Muscle layer of duodenum (tissue), 2 donors: ENCODE measurements around the gene RARA.

ENCODE experiments used
- H3K27ac ChIP-seq: one replicate; pipeline ENCODE4 v1.7.0; 2013; ENCODE audit warnings: mild to moderate bottlenecking, low read length
- H3K27me3 ChIP-seq: one replicate; pipeline ENCODE4 v1.7.0; 2013; ENCODE audit warnings: low read depth, mild to moderate bottlenecking, control low read depth, low read length
- H3K36me3 ChIP-seq, 2 donors: one replicate each; pipeline ENCODE4 v1.7.0; 2013; ENCODE audit warnings: low read length in 2 of 2, control low read depth in 1 of 2, mild to moderate bottlenecking in 1 of 2; ENCODE audit not compliant: insufficient read depth in 2 of 2, control insufficient read depth in 1 of 2
- H3K4me1 ChIP-seq, 2 donors: one replicate each; pipeline ENCODE4 v1.7.0; 2013; ENCODE audit warnings: low read length in 2 of 2, mild to moderate bottlenecking in 2 of 2, control low read depth in 1 of 2, moderate library complexity in 1 of 2; ENCODE audit not compliant: insufficient read depth in 2 of 2, control insufficient read depth in 1 of 2
- H3K4me3 ChIP-seq, 2 donors: one replicate each; pipeline ENCODE4 v1.7.0; 2013; ENCODE audit warnings: low read length in 2 of 2, low read depth in 1 of 2, mild to moderate bottlenecking in 1 of 2
- H3K9me3 ChIP-seq, 2 donors: one replicate each; pipeline ENCODE4 v1.7.0; 2013; ENCODE audit warnings: low read length in 2 of 2, control low read depth in 1 of 2, mild to moderate bottlenecking in 1 of 2; ENCODE audit not compliant: control insufficient read depth in 1 of 2
- donor health status: healthy.

RARA gene

GRCh38 chr17:40284085-40284713 lies 24.8 kb upstream of the RARA start:
- Histone ChIP-seq H3K4me3 (no peak overlapping the region), H3K4me1 (peaks cover 0 to 10% of the 10 kb centered on the region in 2 donors), H3K27me3 (no peaks in the 10 kb centered on the region), H3K9me3 (no peaks in the 10 kb centered on the region), H3K36me3 (peaks cover 22 to 36% of the 10 kb centered on the region in 2 donors), H3K27ac (peak overlapping the region; percentile 34)

- Histone ChIP-seq H3K9me3 (no peaks in the 10 kb centered on the region), H3K4me3 (no peak overlapping the region), H3K36me3 (peaks cover 3 to 16% of the 10 kb centered on the region in 2 donors), H3K27ac (no peak overlapping the region), H3K27me3 (no peaks in the 10 kb centered on the region), H3K4me1 (peaks cover 0 to 10% of the 10 kb centered on the region in 2 donors)
Observed at GRCh38 chr17:40286473-40286872, 22.5 kb upstream of the RARA start.

DNA sequence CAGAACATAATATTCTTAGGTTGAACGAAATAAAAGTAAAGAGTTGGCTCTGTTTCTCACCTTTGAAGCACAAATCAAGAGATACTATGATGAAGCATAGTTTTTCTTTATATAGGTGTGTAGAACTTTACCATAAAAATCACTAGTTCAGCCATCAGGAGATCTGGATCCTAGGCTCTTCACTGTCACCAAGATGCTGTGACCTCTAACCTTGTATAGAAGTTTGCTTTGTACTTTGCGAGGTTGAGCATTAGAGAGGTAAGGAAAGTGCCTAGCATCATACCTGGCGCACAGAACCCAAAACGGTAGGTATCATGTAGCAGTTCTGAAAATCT lies 21.9 kb upstream of the RARA start:
- H3K27ac ChIP-seq = no peak overlapping the region
- H3K9me3 ChIP-seq = no peaks in the 10 kb centered on the region
- H3K27me3 ChIP-seq = no peaks in the 10 kb centered on the region
- peaks cover 0 to 10% of the 10 kb centered on the region in 2 donors for H3K4me1 ChIP-seq
- H3K36me3 ChIP-seq = peaks cover 0 to 15% of the 10 kb centered on the region in 2 donors
- H3K4me3 ChIP-seq = peak overlapping the region; percentile 37 to 88

GRCh38 chr17:40287494-40288369 lies 21.2 kb upstream of the RARA start, which contains the start of gene CDC6:
Gene CDC6, plus strand, starts transcription at chr17:40287879. Its CDS starts 1,542 bp downstream, at chr17:40289421.
- no peaks in the 10 kb centered on the region for H3K27me3 ChIP-seq
- peaks cover 0 to 10% of the 10 kb centered on the region in 2 donors for H3K4me1 ChIP-seq
- peak within 1 kb of the TSS; percentile 43 for H3K27ac ChIP-seq
- H3K9me3 ChIP-seq = no peaks in the 10 kb centered on the region
- H3K36me3 ChIP-seq = peaks cover 0 to 9% of the 10 kb centered on the region in 2 donors
- peak within 1 kb of the TSS; percentile 79 to 88 for H3K4me3 ChIP-seq

DNA sequence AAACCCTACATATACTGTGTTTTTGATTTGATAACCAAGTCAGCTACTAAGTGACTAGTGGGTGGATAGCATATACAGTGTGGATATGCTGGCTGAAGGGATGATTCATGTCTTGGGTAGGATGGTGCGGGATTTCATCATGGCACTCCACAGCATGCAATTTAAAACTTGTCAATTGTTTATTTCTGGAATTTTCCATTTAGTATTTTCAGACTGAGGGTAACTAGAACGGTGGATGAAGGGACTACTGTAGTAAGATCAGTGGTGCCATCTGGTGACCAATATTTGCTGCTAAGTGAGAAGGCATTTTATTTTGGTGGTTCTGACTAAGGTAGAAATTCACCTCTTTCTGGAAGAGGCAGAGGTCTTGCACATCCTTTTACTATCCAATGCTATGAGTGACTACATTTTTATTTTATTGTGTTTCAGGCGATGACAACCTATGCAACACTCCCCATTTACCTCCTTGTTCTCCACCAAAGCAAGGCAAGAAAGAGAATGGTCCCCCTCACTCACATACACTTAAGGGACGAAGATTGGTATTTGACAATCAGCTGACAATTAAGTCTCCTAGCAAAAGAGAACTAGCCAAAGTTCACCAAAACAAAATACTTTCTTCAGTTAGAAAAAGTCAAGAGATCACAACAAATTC lies 18.2 kb upstream of the RARA start:
- H3K27ac ChIP-seq = no peak overlapping the region

DNA sequence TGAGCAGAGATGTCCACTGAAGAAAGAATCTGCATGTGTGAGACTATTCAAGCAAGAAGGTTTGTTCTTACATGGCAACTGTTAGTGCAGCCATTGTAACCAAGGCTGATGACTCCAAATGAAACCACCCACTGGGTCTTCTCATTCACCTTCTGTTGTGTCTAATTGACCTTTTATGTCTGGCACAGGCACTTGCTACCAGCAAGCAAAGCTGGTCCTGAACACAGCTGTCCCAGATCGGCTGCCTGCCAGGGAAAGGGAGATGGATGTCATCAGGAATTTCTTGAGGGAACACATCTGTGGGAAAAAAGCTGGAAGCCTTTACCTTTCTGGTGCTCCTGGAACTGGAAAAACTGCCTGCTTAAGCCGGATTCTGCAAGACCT lies 17.7 kb upstream of the RARA start:
- Histone ChIP-seq H3K27me3 (no peaks in the 10 kb centered on the region), H3K27ac (no peak overlapping the region), H3K4me1 (peaks cover 3 to 7% of the 10 kb centered on the region in 2 donors), H3K36me3 (peaks cover 0 to 4% of the 10 kb centered on the region in 2 donors), H3K9me3 (no peaks in the 10 kb centered on the region), H3K4me3 (no peak overlapping the region)

More for the DNA sequence above, 18.2 kb upstream of the RARA start:
- no peak overlapping the region for H3K4me3 ChIP-seq
- peaks cover 0 to 7% of the 10 kb centered on the region in 2 donors for H3K4me1 ChIP-seq
- H3K9me3 ChIP-seq = no peaks in the 10 kb centered on the region
- no peaks in the 10 kb centered on the region for H3K36me3 ChIP-seq
- H3K27me3 ChIP-seq = no peaks in the 10 kb centered on the region

- Histone ChIP-seq H3K36me3 (peaks cover 0 to 4% of the 10 kb centered on the region in 2 donors), H3K27me3 (no peaks in the 10 kb centered on the region), H3K27ac (peak overlapping the region; percentile 28), H3K9me3 (no peaks in the 10 kb centered on the region), H3K4me1 (peaks cover 1 to 4% of the 10 kb centered on the region in 2 donors), H3K4me3 (no peak overlapping the region)
Observed at GRCh38 chr17:40293363-40293762, 15.6 kb upstream of the RARA start.

DNA sequence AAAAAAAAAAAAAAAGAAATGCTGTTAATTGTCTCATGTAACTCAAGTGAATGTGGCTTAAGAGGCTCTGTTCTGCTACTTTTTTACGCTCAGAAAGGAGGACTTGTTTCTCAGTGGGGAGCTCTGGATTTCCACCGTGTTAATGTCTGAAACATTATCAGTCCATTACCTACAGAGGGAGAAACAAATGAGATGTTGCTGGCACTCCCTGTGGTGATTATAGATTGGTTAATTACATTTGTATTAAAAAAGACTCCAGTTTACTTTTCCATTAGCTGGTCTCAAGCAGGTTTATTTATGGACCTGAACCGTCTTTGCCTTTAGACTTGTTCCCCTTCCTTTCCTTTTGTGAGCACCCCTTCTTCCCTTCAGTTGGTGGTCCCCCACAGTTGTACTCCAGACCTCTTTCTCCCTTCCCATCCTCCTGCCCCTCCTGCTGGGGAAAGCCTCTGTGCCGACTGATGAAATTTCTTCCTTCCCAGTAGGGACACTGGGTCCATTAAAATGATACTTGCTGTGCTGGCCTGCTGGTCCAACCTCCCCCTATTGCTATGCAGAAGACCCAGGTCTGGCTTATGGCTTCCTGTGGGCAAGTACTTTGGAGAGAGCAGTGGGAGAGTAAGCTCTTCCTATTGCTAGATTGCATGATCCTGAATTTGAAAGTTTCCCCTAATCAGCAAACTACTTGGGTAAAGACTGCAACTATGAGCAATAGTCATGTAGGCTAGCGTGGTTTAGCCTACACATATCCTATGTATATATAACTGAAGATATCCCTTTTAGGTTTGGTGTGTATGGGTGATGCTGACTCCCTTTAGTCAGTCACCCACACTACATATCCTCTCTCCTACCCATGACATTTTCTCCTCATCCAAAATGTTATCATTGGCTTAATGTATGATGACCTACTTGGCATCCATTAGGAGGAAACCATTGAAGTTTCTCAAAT lies 13.2 kb upstream of the RARA start:
- Histone ChIP-seq H3K36me3 (peaks cover 0 to 4% of the 10 kb centered on the region in 2 donors), H3K27ac (no peak overlapping the region), H3K9me3 (no peaks in the 10 kb centered on the region), H3K4me3 (no peak overlapping the region), H3K4me1 (peaks cover 4 to 7% of the 10 kb centered on the region in 2 donors), H3K27me3 (no peaks in the 10 kb centered on the region)

DNA sequence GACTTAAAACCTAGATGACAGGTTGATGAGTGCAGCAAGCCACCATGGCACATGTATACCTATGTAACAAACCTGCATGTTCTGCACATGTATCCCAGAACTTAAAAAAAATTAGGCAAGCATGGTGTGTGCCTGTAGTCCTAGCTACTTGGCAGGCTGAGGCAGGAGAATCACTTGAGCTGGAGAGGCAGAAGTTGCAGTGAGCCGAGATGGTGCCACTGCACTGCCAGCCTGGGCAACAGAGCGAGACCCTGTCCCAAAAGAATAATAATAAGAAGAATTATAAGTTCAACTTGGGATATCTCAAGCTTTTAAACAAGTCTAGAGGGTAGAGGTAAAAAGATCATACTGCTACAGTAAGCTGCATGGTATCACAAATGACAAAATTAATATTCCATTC lies 11.5 kb upstream of the RARA start:
- Histone ChIP-seq H3K36me3 (peaks cover 0 to 4% of the 10 kb centered on the region in 2 donors), H3K9me3 (no peaks in the 10 kb centered on the region), H3K4me3 (no peak overlapping the region), H3K4me1 (peaks cover 4 to 7% of the 10 kb centered on the region in 2 donors), H3K27me3 (no peaks in the 10 kb centered on the region), H3K27ac (no peak overlapping the region)

DNA sequence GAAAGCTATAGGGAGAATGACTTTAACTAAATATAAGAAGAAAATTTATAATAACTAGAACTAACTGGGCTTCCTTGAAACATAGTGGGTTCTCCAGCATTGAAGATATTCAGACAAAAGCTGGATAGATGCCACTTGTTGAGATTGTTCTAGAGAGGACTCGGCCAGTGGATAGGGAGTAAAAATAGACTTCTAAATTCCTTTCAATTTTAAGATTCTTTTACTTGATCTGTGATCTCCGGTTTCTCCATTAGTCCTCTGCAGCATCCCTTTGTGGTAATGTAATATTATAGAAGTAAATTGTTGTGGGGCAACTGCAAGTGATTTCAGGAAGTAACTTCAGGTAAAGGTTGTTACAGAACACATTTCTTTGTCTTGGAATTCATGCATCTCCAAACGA lies 10.3 kb upstream of the RARA start:
- Histone ChIP-seq H3K27ac (no peak overlapping the region), H3K27me3 (no peaks in the 10 kb centered on the region), H3K4me3 (no peak overlapping the region), H3K4me1 (peaks cover 12 to 17% of the 10 kb centered on the region in 2 donors), H3K9me3 (no peaks in the 10 kb centered on the region), H3K36me3 (peaks cover 0 to 4% of the 10 kb centered on the region in 2 donors)
